NCI-H146 (cell line): Measurements from ENCODE around the gene HDAC5.
"Not testable (repeated sequence)": the region's sequence is repeated elsewhere in the genome, so short reads cannot be mapped to it uniquely, and the experiment has no call there.

ENCODE experiments used
- DNase-seq: peaks from one replicate; lab custom pipeline; 2025; lab: John Stamatoyannopoulos, UW

The HDAC5 gene

GRCh38 chr17:44111777-44112176, 11.7 kb downstream of the HDAC5 start:
- no peak for DNase-seq

- peak; percentile 95 for DNase-seq
Observed at GRCh38 chr17:44110823-44111633, 12.4 kb downstream of the HDAC5 start.

GRCh38 chr17:44110011-44110686, 13.3 kb downstream of the HDAC5 start:
- no peak for DNase-seq

- DNase-seq = no peak
Observed at GRCh38 chr17:44109312-44109630, 14.2 kb downstream of the HDAC5 start.

GRCh38 chr17:44108440-44109311, 14.8 kb downstream of the HDAC5 start:
- DNase-seq = no peak

GRCh38 chr17:44106801-44107200, 16.6 kb downstream of the HDAC5 start:
- DNase-seq = no peak

GRCh38 chr17:44105941-44106340, 17.5 kb downstream of the HDAC5 start:
- DNase-seq = no peak

GRCh38 chr17:44105483-44105882, 18.0 kb downstream of the HDAC5 start:
- DNase-seq = peak; percentile 38

GRCh38 chr17:44102849-44103622, 20.4 kb downstream of the HDAC5 start:
- no peak for DNase-seq

- not testable (repeated sequence) for DNase-seq
Observed at GRCh38 chr17:44101858-44102257, 21.6 kb downstream of the HDAC5 start.

- DNase-seq = no peak
Observed at GRCh38 chr17:44097110-44097958, 26.1 kb downstream of the HDAC5 start.

- DNase-seq = peak; percentile 92
Observed at GRCh38 chr17:44095647-44096496, 27.6 kb downstream of the HDAC5 start.

GRCh38 chr17:44095388-44095646, 28.1 kb downstream of the HDAC5 start:
- no peak for DNase-seq

- no peak for DNase-seq
Observed at GRCh38 chr17:44094701-44095387, 28.6 kb downstream of the HDAC5 start.

- DNase-seq = no peak
Observed at GRCh38 chr17:44093231-44093900, 30.1 kb downstream of the HDAC5 start.

- no peak for DNase-seq
Observed at GRCh38 chr17:44092051-44092450, 31.4 kb downstream of the HDAC5 start.

- DNase-seq = no peak
Observed at GRCh38 chr17:44091200-44091997, 32.0 kb downstream of the HDAC5 start.

GRCh38 chr17:44088254-44088653, 35.2 kb downstream of the HDAC5 start:
- no peak for DNase-seq
